ENCODE data around the gene KCNK10.

DNA sequence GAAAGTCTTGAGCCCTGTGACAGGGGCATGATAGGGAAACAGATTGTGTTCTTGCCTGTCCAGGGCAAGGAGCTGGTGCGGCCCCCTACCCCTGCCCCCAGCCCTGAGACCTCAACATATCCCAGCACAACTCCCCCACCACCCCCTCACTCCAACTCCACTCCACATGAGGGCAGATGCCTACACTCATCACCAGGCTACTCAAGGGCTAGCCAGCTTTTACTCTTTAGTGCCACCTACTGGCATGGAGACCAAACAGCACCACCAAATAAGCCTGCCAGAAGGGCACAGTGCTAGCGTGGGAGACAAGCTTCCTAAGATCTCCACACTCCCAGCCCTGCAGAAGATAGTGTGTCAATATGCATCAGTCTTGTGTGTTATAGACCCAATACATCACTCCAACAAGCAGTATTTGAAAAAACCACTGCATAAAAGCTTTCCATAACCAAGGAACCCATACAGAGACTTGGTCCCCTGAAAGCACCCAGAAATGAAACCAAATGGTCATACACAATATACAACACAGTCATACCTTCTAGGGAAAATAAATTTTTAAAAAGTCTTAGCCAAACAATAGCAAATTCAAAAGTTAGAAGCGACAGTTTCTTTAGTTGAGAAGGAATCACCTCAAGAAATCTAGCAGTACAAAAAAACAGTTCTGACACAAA, 154.4 kb downstream of the KCNK10 start:
- TF ChIP-seq POLR2A (IDR thresholded peaks at IDR 0.05) = no peak
- TF ChIP-seq, protein P1, sequence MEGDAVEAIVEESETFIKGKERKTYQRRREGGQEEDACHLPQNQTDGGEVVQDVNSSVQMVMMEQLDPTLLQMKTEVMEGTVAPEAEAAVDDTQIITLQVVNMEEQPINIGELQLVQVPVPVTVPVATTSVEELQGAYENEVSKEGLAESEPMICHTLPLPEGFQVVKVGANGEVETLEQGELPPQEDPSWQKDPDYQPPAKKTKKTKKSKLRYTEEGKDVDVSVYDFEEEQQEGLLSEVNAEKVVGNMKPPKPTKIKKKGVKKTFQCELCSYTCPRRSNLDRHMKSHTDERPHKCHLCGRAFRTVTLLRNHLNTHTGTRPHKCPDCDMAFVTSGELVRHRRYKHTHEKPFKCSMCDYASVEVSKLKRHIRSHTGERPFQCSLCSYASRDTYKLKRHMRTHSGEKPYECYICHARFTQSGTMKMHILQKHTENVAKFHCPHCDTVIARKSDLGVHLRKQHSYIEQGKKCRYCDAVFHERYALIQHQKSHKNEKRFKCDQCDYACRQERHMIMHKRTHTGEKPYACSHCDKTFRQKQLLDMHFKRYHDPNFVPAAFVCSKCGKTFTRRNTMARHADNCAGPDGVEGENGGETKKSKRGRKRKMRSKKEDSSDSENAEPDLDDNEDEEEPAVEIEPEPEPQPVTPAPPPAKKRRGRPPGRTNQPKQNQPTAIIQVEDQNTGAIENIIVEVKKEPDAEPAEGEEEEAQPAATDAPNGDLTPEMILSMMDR (IDR thresholded peaks at IDR 0.05) = peak in 5 of 6 experiments; percentile 16 to 59 (median 35)
